ENCODE results near the gene PPP2R2C. TPM values are rescaled to one million over a fixed set of nuclear protein-coding genes. Genes with fewer than 3 reads are reported as not detected.

PPP2R2C gene
- polyA plus RNA-seq, 1 donor from 2014 or later, result not detected

GRCh38 chr4:6467600-6467999, 4.8 kb downstream of the PPP2R2C start:
- Mint-ChIP-seq H3K27me3 (peaks cover 27% of the 10 kb centered on the region), H3K36me3 (no peaks in the 10 kb centered on the region), H3K4me1 (peaks cover 0 to 2% (median 0%) of the 10 kb centered on the region in 3 donors), H3K9me3 (no peaks in the 10 kb centered on the region), H3K27ac (no peak overlapping the region), H3K4me3 (no peak overlapping the region)

GRCh38 chr4:6466756-6467381, 5.5 kb downstream of the PPP2R2C start:
- no peaks in the 10 kb centered on the region for H3K9me3 Mint-ChIP-seq
- H3K36me3 Mint-ChIP-seq, result no peaks in the 10 kb centered on the region
- peaks cover 0 to 2% (median 0%) of the 10 kb centered on the region in 3 donors for H3K4me1 Mint-ChIP-seq
- no peak overlapping the region for H3K4me3 Mint-ChIP-seq
- peaks cover 28% of the 10 kb centered on the region for H3K27me3 Mint-ChIP-seq
- H3K27ac Mint-ChIP-seq, result no peak overlapping the region

GRCh38 chr4:6465955-6466354, 6.5 kb downstream of the PPP2R2C start:
- Mint-ChIP-seq H3K27ac (no peak overlapping the region), H3K4me3 (no peak overlapping the region), H3K27me3 (peaks cover 26% of the 10 kb centered on the region), H3K9me3 (no peaks in the 10 kb centered on the region), H3K36me3 (no peaks in the 10 kb centered on the region), H3K4me1 (peaks cover 0 to 2% (median 0%) of the 10 kb centered on the region in 3 donors)

- Mint-ChIP-seq H3K36me3 (no peaks in the 10 kb centered on the region), H3K27me3 (peaks cover 23% of the 10 kb centered on the region), H3K4me3 (no peak overlapping the region), H3K27ac (no peak overlapping the region), H3K9me3 (peaks cover 0 to under 1% (median 0%) of the 10 kb centered on the region in 3 donors), H3K4me1 (peaks cover 0 to 2% (median 0%) of the 10 kb centered on the region in 3 donors)
Measured at GRCh38 chr4:6464842-6465588, 7.4 kb downstream of the PPP2R2C start.

- peaks cover 12% of the 10 kb centered on the region for H3K27me3 Mint-ChIP-seq
- peaks cover 0 to 2% (median 0%) of the 10 kb centered on the region in 3 donors for H3K4me1 Mint-ChIP-seq
- H3K27ac Mint-ChIP-seq, result no peak overlapping the region
- peaks cover 0 to 12% (median 0%) of the 10 kb centered on the region in 3 donors for H3K9me3 Mint-ChIP-seq
- H3K4me3 Mint-ChIP-seq, result no peak overlapping the region
- no peaks in the 10 kb centered on the region for H3K36me3 Mint-ChIP-seq
Measured at GRCh38 chr4:6463311-6464289, 8.8 kb downstream of the PPP2R2C start.

GRCh38 chr4:6461301-6462165, 10.9 kb downstream of the PPP2R2C start:
- no peaks in the 10 kb centered on the region for H3K36me3 Mint-ChIP-seq
- no peaks in the 10 kb centered on the region for H3K4me1 Mint-ChIP-seq
- no peak overlapping the region for H3K4me3 Mint-ChIP-seq
- H3K9me3 Mint-ChIP-seq, result peaks cover 0 to 20% (median 3%) of the 10 kb centered on the region in 3 donors
- H3K27me3 Mint-ChIP-seq, result peaks cover 7% of the 10 kb centered on the region
- H3K27ac Mint-ChIP-seq, result no peak overlapping the region

GRCh38 chr4:6460876-6461275, 11.5 kb downstream of the PPP2R2C start:
- H3K4me3 Mint-ChIP-seq, result no peak overlapping the region
- peaks cover 7% of the 10 kb centered on the region for H3K27me3 Mint-ChIP-seq
- H3K4me1 Mint-ChIP-seq, result no peaks in the 10 kb centered on the region

GRCh38 chr4:6458528-6458927, 13.9 kb downstream of the PPP2R2C start:
- Mint-ChIP-seq H3K27me3 (peaks cover 7% of the 10 kb centered on the region), H3K27ac (no peak overlapping the region)

More at GRCh38 chr4:6460876-6461275, 11.5 kb downstream of the PPP2R2C start:
- H3K27ac Mint-ChIP-seq, result no peak overlapping the region
- no peaks in the 10 kb centered on the region for H3K36me3 Mint-ChIP-seq
- peaks cover 0 to 20% (median 3%) of the 10 kb centered on the region in 3 donors for H3K9me3 Mint-ChIP-seq

GRCh38 chr4:6456450-6456849, 16.0 kb downstream of the PPP2R2C start:
- Mint-ChIP-seq H3K9me3 (peaks cover 0 to 20% (median 3%) of the 10 kb centered on the region in 3 donors), H3K27ac (no peak overlapping the region), H3K4me3 (no peak overlapping the region), H3K27me3 (peaks cover 7% of the 10 kb centered on the region), H3K4me1 (no peaks in the 10 kb centered on the region), H3K36me3 (no peaks in the 10 kb centered on the region)

More at GRCh38 chr4:6458528-6458927, 13.9 kb downstream of the PPP2R2C start:
- no peak overlapping the region for H3K4me3 Mint-ChIP-seq
- H3K4me1 Mint-ChIP-seq, result no peaks in the 10 kb centered on the region
- H3K9me3 Mint-ChIP-seq, result peaks cover 0 to 20% (median 3%) of the 10 kb centered on the region in 3 donors
- H3K36me3 Mint-ChIP-seq, result no peaks in the 10 kb centered on the region

GRCh38 chr4:6454112-6454910, 18.1 kb downstream of the PPP2R2C start:
- H3K9me3 Mint-ChIP-seq, result peaks cover 0 to 13% (median 3%) of the 10 kb centered on the region in 3 donors
- peaks cover 7% of the 10 kb centered on the region for H3K27me3 Mint-ChIP-seq
- no peak overlapping the region for H3K4me3 Mint-ChIP-seq
- H3K4me1 Mint-ChIP-seq, result no peaks in the 10 kb centered on the region
- H3K27ac Mint-ChIP-seq, result no peak overlapping the region
- no peaks in the 10 kb centered on the region for H3K36me3 Mint-ChIP-seq

- H3K27ac Mint-ChIP-seq, result no peak overlapping the region
- peaks cover 0 to 9% (median 3%) of the 10 kb centered on the region in 3 donors for H3K9me3 Mint-ChIP-seq
- peaks cover 5% of the 10 kb centered on the region for H3K27me3 Mint-ChIP-seq
- H3K36me3 Mint-ChIP-seq, result no peaks in the 10 kb centered on the region
- H3K4me1 Mint-ChIP-seq, result no peaks in the 10 kb centered on the region
- H3K4me3 Mint-ChIP-seq, result no peak overlapping the region
Measured at GRCh38 chr4:6453688-6453990, 18.8 kb downstream of the PPP2R2C start.

- Mint-ChIP-seq H3K9me3 (peaks cover 0 to 3% (median 3%) of the 10 kb centered on the region in 3 donors), H3K4me1 (no peaks in the 10 kb centered on the region), H3K36me3 (no peaks in the 10 kb centered on the region), H3K27me3 (peaks cover 5% of the 10 kb centered on the region), H3K27ac (no peak overlapping the region), H3K4me3 (no peak overlapping the region)
Measured at GRCh38 chr4:6452897-6453687, 19.3 kb downstream of the PPP2R2C start.

Data from IgD-negative memory B cell (primary cell).